DOHH2 (cell line): ENCODE results near the gene EPHA6.

Experiments used
- CTCF ChIP-seq: fragments of 200-600 bp; sonication (generic); IDR thresholded peaks from one replicate; pipeline ENCODE4 v1.5.1; 2014; ENCODE audit warnings: antibody characterized with exemption, mild to moderate bottlenecking, low read depth, low read length; ENCODE audit not compliant: poor library complexity, severe bottlenecking
- EZH2phosphoT487 ChIP-seq: fragments of 200-600 bp; sonication (generic); IDR thresholded peaks from 2 replicates; pipeline ENCODE4 v1.6.1; 2017; ENCODE audit warnings: borderline replicate concordance, mild to moderate bottlenecking, antibody characterized with exemption, low read length, moderate library complexity, mixed read lengths

- TF ChIP-seq CTCF = no peak
- TF ChIP-seq EZH2phosphoT487 = no peak
Observed at GRCh38 chr3:96960661-96961330, 146.4 kb downstream of the EPHA6 start.
